Measurements from ENCODE around the gene STRN. TPM values are rescaled to one million over a fixed set of nuclear protein-coding genes. Genes with fewer than 3 reads are reported as not detected.

STRN gene
- total and polyA plus RNA-seq, 4 donors = 3.7 to 35.9 (median 15.7) TPM

- H3K4me3 ChIP-seq = no peak overlapping the region
- peaks cover under 1 to 17% (median 10%) of the 10 kb centered on the region in 4 donors for H3K36me3 ChIP-seq (ENCODE audit: control insufficient read depth in 4 of 4, insufficient read depth in 4 of 4, low read length in 4 of 4)
- ATAC-seq (ENCODE audit: insufficient read depth, low FRiP score) (no peak), DNase-seq (no peak)
- WGBS, 2 donors = 87 to 89% methylated on average over 6 of the region's 6 CpGs
- no peak overlapping the region for H3K27ac ChIP-seq (ENCODE audit: low read depth in 1 of 2, low read length in 1 of 2)
- H3K27me3 ChIP-seq (ENCODE audit: control insufficient read depth in 3 of 3, insufficient read depth in 3 of 3, low read length in 2 of 3) = no peaks in the 10 kb centered on the region
- no peak overlapping the region for H3K9ac ChIP-seq (ENCODE audit: insufficient read depth in 1 of 2, low read length in 2 of 2)
- H3K4me1 ChIP-seq (ENCODE audit: control insufficient read depth in 5 of 5, insufficient read depth in 5 of 5, low read length in 5 of 5) = no peaks in the 10 kb centered on the region
- no peak for TF ChIP-seq CTCF (IDR thresholded peaks at IDR 0.05; ENCODE audit: control extremely low read depth, extremely low read depth)
- peaks cover 0 to 1% (median 0%) of the 10 kb centered on the region in 4 donors for H3K9me3 ChIP-seq (ENCODE audit: control insufficient read depth in 4 of 4, insufficient read depth in 3 of 4, low read length in 3 of 4)
Measured at GRCh38 chr2:36993841-36994620, 27.7 kb upstream of the STRN start.

- Histone ChIP-seq H3K27ac (ENCODE audit: low read depth in 1 of 2, low read length in 1 of 2) (no peak overlapping the region), H3K9ac (ENCODE audit: insufficient read depth in 1 of 2, low read length in 2 of 2) (no peak overlapping the region), H3K36me3 (ENCODE audit: control insufficient read depth in 4 of 4, insufficient read depth in 4 of 4, low read length in 4 of 4) (peaks cover 11 to 14% (median 13%) of the 10 kb centered on the region in 4 donors), H3K27me3 (ENCODE audit: control insufficient read depth in 3 of 3, insufficient read depth in 3 of 3, low read length in 2 of 3) (no peaks in the 10 kb centered on the region), H3K9me3 (ENCODE audit: control insufficient read depth in 4 of 4, insufficient read depth in 3 of 4, low read length in 3 of 4) (no peaks in the 10 kb centered on the region), H3K4me1 (ENCODE audit: control insufficient read depth in 5 of 5, insufficient read depth in 5 of 5, low read length in 5 of 5) (no peaks in the 10 kb centered on the region), H3K4me3 (no peak overlapping the region)
- WGBS, 2 donors = 68 to 94% methylated on average over 6 of the region's 6 CpGs
- DNase-seq = no peak
- ATAC-seq (ENCODE audit: insufficient read depth, low FRiP score) = no peak
- TF ChIP-seq CTCF (IDR thresholded peaks at IDR 0.05; ENCODE audit: control extremely low read depth, extremely low read depth) = no peak
Measured at GRCh38 chr2:36988008-36988407, 21.7 kb upstream of the STRN start.

- H3K27ac ChIP-seq (ENCODE audit: low read depth in 1 of 2, low read length in 1 of 2) = no peak overlapping the region
- DNase-seq (no peak), ATAC-seq (ENCODE audit: insufficient read depth, low FRiP score) (no peak)
- no peaks in the 10 kb centered on the region for H3K27me3 ChIP-seq (ENCODE audit: control insufficient read depth in 3 of 3, insufficient read depth in 3 of 3, low read length in 2 of 3)
- no peak overlapping the region for H3K9ac ChIP-seq (ENCODE audit: insufficient read depth in 1 of 2, low read length in 2 of 2)
- TF ChIP-seq CTCF (IDR thresholded peaks at IDR 0.05; ENCODE audit: control extremely low read depth, extremely low read depth) = no peak
- WGBS, 2 donors = 74 to 83% methylated on average over 3 of the region's 3 CpGs
- no peaks in the 10 kb centered on the region for H3K9me3 ChIP-seq (ENCODE audit: control insufficient read depth in 4 of 4, insufficient read depth in 3 of 4, low read length in 3 of 4)
- H3K4me3 ChIP-seq = no peak overlapping the region
- peaks cover 6 to 14% (median 10%) of the 10 kb centered on the region in 4 donors for H3K36me3 ChIP-seq (ENCODE audit: control insufficient read depth in 4 of 4, insufficient read depth in 4 of 4, low read length in 4 of 4)
- H3K4me1 ChIP-seq (ENCODE audit: control insufficient read depth in 5 of 5, insufficient read depth in 5 of 5, low read length in 5 of 5) = no peaks in the 10 kb centered on the region
Measured at GRCh38 chr2:36982467-36982866, 16.1 kb upstream of the STRN start.

All from lung (tissue), 12 donors.